CD14-positive monocyte (primary cell): ENCODE measurements around the gene FAM118B. TPM values are rescaled to one million over a fixed set of nuclear protein-coding genes. Genes with fewer than 3 reads are reported as not detected.
A peak's percentile ranks its signal among the peaks of the same experiment; 100 is the strongest.

Source experiments
- DNase-seq, 3 donors: peaks; one replicate each; pipeline ENCODE4 v3.0.0-alpha.2; 2011 to 2022
- H2AFZ ChIP-seq: 2 replicates; pipeline ENCODE4 v1.6.0; 2012; ENCODE audit warnings: mild to moderate bottlenecking, low read depth, low read length, inconsistent platforms; ENCODE audit not compliant: insufficient read depth, poor library complexity, severe bottlenecking
- H3K27ac ChIP-seq, 2 donors: 1 replicate in 1 of 2; 2 replicates in 1 of 2; pipeline ENCODE4 v1.5.1; 2012 to 2013; ENCODE audit warnings: low read length in 2 of 2, control low read depth in 1 of 2, inconsistent platforms in 1 of 2, low read depth in 1 of 2, mild to moderate bottlenecking in 1 of 2
- H3K27me3 ChIP-seq, 2 donors: one replicate each; pipeline versions ENCODE4 v1.6.0 to v1.6.1; 2011 to 2013; ENCODE audit warnings: low read length in 2 of 2; ENCODE audit not compliant: control insufficient read depth in 2 of 2, insufficient read depth in 2 of 2
- H3K36me3 ChIP-seq, 2 donors: replicated peaks in 1 of 2; 1 replicate in 1 of 2; 2 replicates in 1 of 2; pipeline versions ENCODE4 v1.5.1 to v1.6.1; 2012 to 2013; ENCODE audit warnings: low read length in 2 of 2, control low read depth in 1 of 2, inconsistent platforms in 1 of 2, mild to moderate bottlenecking in 1 of 2; ENCODE audit not compliant: insufficient read depth in 2 of 2, control insufficient read depth in 1 of 2
- H3K4me1 ChIP-seq, 2 donors: 1 replicate in 1 of 2; 2 replicates in 1 of 2; pipeline versions ENCODE4 v1.5.1 to v1.6.1; 2012 to 2013; ENCODE audit warnings: low read length in 2 of 2, control low read depth in 1 of 2, inconsistent platforms in 1 of 2, mild to moderate bottlenecking in 1 of 2, moderate library complexity in 1 of 2; ENCODE audit not compliant: insufficient read depth in 2 of 2, control insufficient read depth in 1 of 2
- H3K4me2 ChIP-seq: replicated peaks from 2 replicates; pipeline ENCODE3; 2012; ENCODE audit warnings: low read length, moderate library complexity, mild to moderate bottlenecking; ENCODE audit not compliant: poor library complexity, severe bottlenecking; ENCODE audit errors: extremely low read depth
- H3K4me3 ChIP-seq, 3 experiments: fragments of 200-600 bp in 1 of 3; sonication (generic) in 1 of 3; replicated peaks in 1 of 3; 1 replicate in 2 of 3; 2 replicates in 1 of 3; pipeline ENCODE4 v1.5.1; 2011 to 2013; ENCODE audit warnings: low read length in 3 of 3, mild to moderate bottlenecking in 3 of 3, control low read depth in 2 of 3, low read depth in 2 of 3, inconsistent platforms in 1 of 3, moderate library complexity in 1 of 3
- H3K79me2 ChIP-seq: 2 replicates; pipeline ENCODE4 v1.6.0; 2012; ENCODE audit warnings: mild to moderate bottlenecking, control low read depth, inconsistent platforms, low read length, moderate library complexity; ENCODE audit not compliant: insufficient read depth
- H3K9ac ChIP-seq: 2 replicates; pipeline ENCODE4 v1.6.0; 2017; ENCODE audit warnings: low read length, mild to moderate bottlenecking; ENCODE audit not compliant: insufficient read depth, poor library complexity, severe bottlenecking
- H3K9me3 ChIP-seq, 2 donors: replicated peaks in 1 of 2; 1 replicate in 1 of 2; 2 replicates in 1 of 2; pipeline versions ENCODE4 v1.5.1 to v1.6.1; 2012 to 2013; ENCODE audit warnings: low read length in 2 of 2, control low read depth in 1 of 2; ENCODE audit not compliant: control insufficient read depth in 1 of 2, insufficient read depth in 1 of 2
- H4K20me1 ChIP-seq: 2 replicates; pipeline ENCODE4 v1.6.0; 2012; ENCODE audit warnings: mild to moderate bottlenecking, low read length, control low read depth, moderate library complexity; ENCODE audit not compliant: insufficient read depth
- H3K27ac Mint-ChIP-seq, 7 donors: one replicate each; pipeline ENCODE4 v1.8.0; 2020; ENCODE audit warnings: mild to moderate bottlenecking in 7 of 7, mixed read lengths in 7 of 7, moderate library complexity in 6 of 7, inconsistent platforms in 2 of 7
- H3K27me3 Mint-ChIP-seq, 3 donors: one replicate each; pipeline ENCODE4 v1.8.0; 2021 to 2022; ENCODE audit warnings: low read depth in 3 of 3, mild to moderate bottlenecking in 3 of 3, mixed read lengths in 3 of 3, moderate library complexity in 3 of 3, inconsistent platforms in 1 of 3
- H3K36me3 Mint-ChIP-seq, 2 donors: one replicate each; pipeline ENCODE4 v1.8.0; 2020; ENCODE audit warnings: mixed read lengths in 2 of 2, inconsistent platforms in 1 of 2, mild to moderate bottlenecking in 1 of 2
- H3K4me1 Mint-ChIP-seq: one replicate; pipeline ENCODE4 v1.8.0; 2020; ENCODE audit warnings: mild to moderate bottlenecking, mixed read lengths
- H3K4me3 Mint-ChIP-seq, 2 donors: one replicate each; pipeline ENCODE4 v1.8.0; 2020; ENCODE audit warnings: mild to moderate bottlenecking in 2 of 2, mixed read lengths in 2 of 2, moderate library complexity in 1 of 2
- H3K9me3 Mint-ChIP-seq, 7 donors: one replicate each; pipeline ENCODE4 v1.8.0; 2020 to 2022; ENCODE audit warnings: mixed read lengths in 7 of 7, mild to moderate bottlenecking in 6 of 7, moderate library complexity in 6 of 7, inconsistent platforms in 2 of 7
- CTCF ChIP-seq: fragments of 200-600 bp; IDR thresholded peaks from one replicate; pipeline ENCODE4 v1.8.0; 2022; ENCODE audit warnings: antibody characterized with exemption, mild to moderate bottlenecking
- WGBS: methylation state at CpG from one replicate; pipeline ENCODE4 v1.1.5; 2013; ENCODE audit warnings: missing lambda C conversion rate; ENCODE audit not compliant: insufficient coverage; 5-methylcytosine and 5-hydroxymethylcytosine counted together
- intact Hi-C, 2 donors: fragments of 100-400 bp; cut with micrococcal nuclease; formaldehyde crosslinking; loops; one replicate each; pipeline versions ENCODE4 v1.15.0 to v1.15.1; 2023
- polyA plus RNA-seq, 3 donors: library from polyadenylated mRNA; depleted of rRNA in 1 of 3; unstranded in 2 of 3; stranded (reverse) in 1 of 3; fragments of 300-500 nt in 2 of 3; fragments of >200 nt in 1 of 3; fragmentation: Illumina TruSeq in 2 of 3; gene quantifications; 1 replicate in 2 of 3; 2 replicates in 1 of 3; pipeline ENCODE4 v1.2.3, GENCODE V29; 2012 to 2021

The FAM118B gene
- polyA plus RNA-seq, 3 donors: 13.6 to 18.7 (median 16.5) TPM

GRCh38 chr11:126214441-126214840, 2.9 kb downstream of the FAM118B start:
- Histone ChIP-seq H3K79me2 (peaks cover 83% of the 10 kb centered on the region), H3K9ac (no peak overlapping the region), H3K4me2 (peak overlapping the region; percentile 61), H3K9me3 (no peaks in the 10 kb centered on the region), H3K4me1 (peaks cover 61 to 63% of the 10 kb centered on the region in 2 donors), H3K27ac (peak overlapping the region in 1 of 2 donors; percentile 66), H3K27me3 (no peaks in the 10 kb centered on the region), H4K20me1 (peaks cover 34% of the 10 kb centered on the region), H2AFZ (peak overlapping the region; percentile 45), H3K36me3 (peaks cover 2 to 5% of the 10 kb centered on the region in 2 donors), H3K4me3 (peak overlapping the region in 1 of 3 experiments; percentile 45)
- intact Hi-C loops: loop anchor here (5.0 to 10.0 kb wide), 2 partner anchors 53 to 620 kb away; partner anchors contain the start of genes FOXRED1 (in 1 of the 2), SRPRA (in 1 of the 2) and STT3A (in 1 of the 2)
- H3K27me3 Mint-ChIP-seq: peaks cover 0 to 5% (median 0%) of the 10 kb centered on the region in 3 donors
- H3K4me1 Mint-ChIP-seq: peaks cover 75% of the 10 kb centered on the region
- TF ChIP-seq CTCF: no peak
- H3K27ac Mint-ChIP-seq: peak overlapping the region; percentile 40 to 88 (median 72)
- WGBS: no CpG with 5 or more reads among the region's 2 CpGs
- peaks cover 2 to 8% of the 10 kb centered on the region in 2 donors for H3K36me3 Mint-ChIP-seq
- DNase-seq: peak; percentile 7 to 37 (median 34)
- peak overlapping the region; percentile 31 to 57 for H3K4me3 Mint-ChIP-seq
- H3K9me3 Mint-ChIP-seq: no peaks in the 10 kb centered on the region

- TF ChIP-seq CTCF: no peak
- intact Hi-C loops: loop anchor here (5.0 to 10.0 kb wide), 2 partner anchors 52 to 620 kb away; partner anchors contain the start of genes FOXRED1 (in 1 of the 2), SRPRA (in 1 of the 2) and STT3A (in 1 of the 2)
- peaks cover 83% of the 10 kb centered on the region for H3K79me2 ChIP-seq
- H3K27ac ChIP-seq: peak overlapping the region in 1 of 2 donors; percentile 66
- Mint-ChIP-seq H3K27ac (peak overlapping the region; percentile 40 to 82 (median 70)), H3K4me1 (peaks cover 79% of the 10 kb centered on the region), H3K9me3 (no peaks in the 10 kb centered on the region), H3K36me3 (peaks cover 0 to 5% of the 10 kb centered on the region in 2 donors), H3K4me3 (peak overlapping the region; percentile 3 to 57), H3K27me3 (peaks cover 0 to 5% (median 0%) of the 10 kb centered on the region in 3 donors)
- peaks cover 37% of the 10 kb centered on the region for H4K20me1 ChIP-seq
- no peak for DNase-seq
- no peaks in the 10 kb centered on the region for H3K9me3 ChIP-seq
- peak overlapping the region in 1 of 3 experiments; percentile 45 for H3K4me3 ChIP-seq
- H3K4me2 ChIP-seq: peak overlapping the region; percentile 61
- peak overlapping the region; percentile 45 for H2AFZ ChIP-seq
- peaks cover 0 to under 1% of the 10 kb centered on the region in 2 donors for H3K36me3 ChIP-seq
- H3K27me3 ChIP-seq: no peaks in the 10 kb centered on the region
- 50% methylated on average over 2 of the region's 6 CpGs for WGBS
- peaks cover 63 to 64% of the 10 kb centered on the region in 2 donors for H3K4me1 ChIP-seq
- H3K9ac ChIP-seq: no peak overlapping the region
These were observed 3.3 kb downstream of the FAM118B start for GRCh38 chr11:126214841-126215240.
